ENCODE results near the gene QRFP.

QRFP gene

DNA sequence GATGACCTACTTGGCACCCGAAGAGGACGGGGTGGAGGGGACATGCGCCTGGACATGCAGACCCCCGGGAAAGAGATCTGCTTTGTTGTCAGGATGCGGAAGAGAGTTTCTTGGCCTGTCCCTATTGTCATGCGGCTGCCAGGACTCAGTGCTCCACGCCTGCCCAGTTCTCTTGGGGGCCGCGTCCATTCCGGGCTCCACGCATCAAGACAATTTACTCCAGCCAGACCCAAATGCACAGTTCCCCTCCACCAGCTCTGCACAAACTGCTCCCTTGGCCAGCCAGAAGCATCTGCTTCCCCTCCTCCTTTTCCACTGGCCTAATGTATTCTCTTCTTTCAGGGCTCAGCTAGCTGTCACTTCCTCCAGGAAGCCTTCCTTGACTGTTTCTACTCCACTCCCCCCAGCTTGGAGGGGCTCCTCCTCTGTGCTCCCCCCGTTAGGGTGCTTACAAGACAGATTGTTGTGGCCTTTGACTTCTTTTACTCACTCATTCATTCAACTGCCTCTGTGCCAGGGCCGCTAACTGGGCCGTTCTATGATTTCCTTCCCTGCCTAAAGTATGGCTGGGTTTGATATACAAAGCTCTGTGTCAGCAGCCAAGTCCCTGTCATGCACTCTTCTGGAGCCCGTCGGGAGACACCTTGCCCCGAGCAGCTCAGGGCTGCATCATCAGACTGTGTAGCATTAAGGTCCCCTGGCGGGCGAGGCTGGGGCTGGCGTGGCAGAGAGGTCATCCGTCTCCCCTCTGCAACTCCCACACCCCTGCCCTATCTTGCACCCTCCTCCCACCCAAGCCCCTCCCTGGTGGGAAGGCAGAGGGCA, 35.9 kb upstream of the QRFP start:
- no peak overlapping the region for H3K9ac ChIP-seq (ENCODE audit: low read length)

DNA sequence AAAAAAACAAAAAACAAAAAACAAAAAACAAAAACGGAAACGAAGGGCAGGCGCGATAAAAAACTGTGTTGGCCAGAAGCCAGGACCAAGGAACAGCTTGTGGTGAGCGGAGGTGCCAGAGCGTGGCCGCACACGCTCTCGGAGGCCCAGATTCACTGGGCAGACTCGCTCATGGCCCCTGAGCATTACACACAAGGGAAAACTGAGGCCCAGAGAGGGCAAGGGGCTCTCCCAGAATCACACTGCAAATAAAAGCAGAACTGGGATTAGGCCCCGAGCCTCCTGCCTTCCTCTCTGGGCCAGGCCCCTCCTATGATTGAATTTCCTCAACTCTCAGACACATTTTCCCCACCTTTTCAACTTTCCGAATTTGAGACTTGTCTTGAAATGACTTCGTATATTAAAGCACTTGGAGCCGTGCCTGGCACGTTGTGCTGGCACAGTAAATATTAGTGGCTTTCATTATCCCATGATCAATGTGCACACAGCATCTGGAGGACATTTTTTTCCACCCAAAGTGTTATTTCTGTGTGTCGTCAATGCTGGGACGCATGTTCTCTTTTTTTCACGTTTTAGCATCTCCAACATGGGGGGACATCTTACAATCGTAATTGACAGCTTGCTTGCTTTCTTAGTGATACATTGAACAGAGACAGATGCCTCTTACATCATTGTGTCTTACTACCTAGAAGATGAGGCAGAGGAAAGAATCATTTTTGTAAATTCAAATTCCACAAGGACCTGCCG, 35.1 kb upstream of the QRFP start:
- Histone ChIP-seq H3K9me2 (replicated peaks; ENCODE audit: insufficient read depth, low read length) (no peaks in the 10 kb centered on the region), H3K9me3 (ENCODE audit: insufficient read depth, low read length) (no peaks in the 10 kb centered on the region), H3K9ac (ENCODE audit: low read length) (no peak overlapping the region), H4K20me1 (ENCODE audit: low read depth, low read length) (no peaks in the 10 kb centered on the region), H3K4me2 (ENCODE audit: low read depth, low read length, poor library complexity, severe bottlenecking) (no peak overlapping the region), H3K27ac (ENCODE audit: low read depth, low read length) (no peak overlapping the region), H2AFZ (ENCODE audit: low read depth, low read length, severe bottlenecking) (no peak overlapping the region), H3K4me3 (ENCODE audit: insufficient read depth, low read length, poor library complexity, severe bottlenecking) (no peak overlapping the region), H3F3A (ENCODE audit: insufficient read depth) (no peaks in the 10 kb centered on the region), H3K27me3 (ENCODE audit: low read length) (no peaks in the 10 kb centered on the region), H3K36me3 (ENCODE audit: low read length) (no peaks in the 10 kb centered on the region), H3K79me2 (ENCODE audit: insufficient read depth, low read length) (no peaks in the 10 kb centered on the region)
- no peak for TF ChIP-seq EZH2phosphoT487 (conservative IDR thresholded peaks at IDR 0.05; ENCODE audit: low read length)
- TF ChIP-seq, protein P1, sequence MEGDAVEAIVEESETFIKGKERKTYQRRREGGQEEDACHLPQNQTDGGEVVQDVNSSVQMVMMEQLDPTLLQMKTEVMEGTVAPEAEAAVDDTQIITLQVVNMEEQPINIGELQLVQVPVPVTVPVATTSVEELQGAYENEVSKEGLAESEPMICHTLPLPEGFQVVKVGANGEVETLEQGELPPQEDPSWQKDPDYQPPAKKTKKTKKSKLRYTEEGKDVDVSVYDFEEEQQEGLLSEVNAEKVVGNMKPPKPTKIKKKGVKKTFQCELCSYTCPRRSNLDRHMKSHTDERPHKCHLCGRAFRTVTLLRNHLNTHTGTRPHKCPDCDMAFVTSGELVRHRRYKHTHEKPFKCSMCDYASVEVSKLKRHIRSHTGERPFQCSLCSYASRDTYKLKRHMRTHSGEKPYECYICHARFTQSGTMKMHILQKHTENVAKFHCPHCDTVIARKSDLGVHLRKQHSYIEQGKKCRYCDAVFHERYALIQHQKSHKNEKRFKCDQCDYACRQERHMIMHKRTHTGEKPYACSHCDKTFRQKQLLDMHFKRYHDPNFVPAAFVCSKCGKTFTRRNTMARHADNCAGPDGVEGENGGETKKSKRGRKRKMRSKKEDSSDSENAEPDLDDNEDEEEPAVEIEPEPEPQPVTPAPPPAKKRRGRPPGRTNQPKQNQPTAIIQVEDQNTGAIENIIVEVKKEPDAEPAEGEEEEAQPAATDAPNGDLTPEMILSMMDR (IDR thresholded peaks at IDR 0.05; ENCODE audit: insufficient read depth, low read length, poor library complexity, severe bottlenecking), result no peak

More for the DNA sequence above, 35.9 kb upstream of the QRFP start:
- no peaks in the 10 kb centered on the region for H3F3A ChIP-seq (ENCODE audit: insufficient read depth)
- H3K79me2 ChIP-seq (ENCODE audit: insufficient read depth, low read length), result no peaks in the 10 kb centered on the region
- no peaks in the 10 kb centered on the region for H3K36me3 ChIP-seq (ENCODE audit: low read length)
- H3K27ac ChIP-seq (ENCODE audit: low read depth, low read length), result no peak overlapping the region
- no peaks in the 10 kb centered on the region for H4K20me1 ChIP-seq (ENCODE audit: low read depth, low read length)
- no peaks in the 10 kb centered on the region for H3K9me2 ChIP-seq (replicated peaks; ENCODE audit: insufficient read depth, low read length)
- no peaks in the 10 kb centered on the region for H3K27me3 ChIP-seq (ENCODE audit: low read length)
- no peaks in the 10 kb centered on the region for H3K9me3 ChIP-seq (ENCODE audit: insufficient read depth, low read length)
- TF ChIP-seq, protein P1 (IDR thresholded peaks at IDR 0.05; ENCODE audit: insufficient read depth, low read length, poor library complexity, severe bottlenecking), result no peak
- no peak for TF ChIP-seq EZH2phosphoT487 (conservative IDR thresholded peaks at IDR 0.05; ENCODE audit: low read length)
- H3K4me3 ChIP-seq (ENCODE audit: insufficient read depth, low read length, poor library complexity, severe bottlenecking), result no peak overlapping the region
- no peak overlapping the region for H3K4me2 ChIP-seq (ENCODE audit: low read depth, low read length, poor library complexity, severe bottlenecking)
- no peak overlapping the region for H2AFZ ChIP-seq (ENCODE audit: low read depth, low read length, severe bottlenecking)

DNA sequence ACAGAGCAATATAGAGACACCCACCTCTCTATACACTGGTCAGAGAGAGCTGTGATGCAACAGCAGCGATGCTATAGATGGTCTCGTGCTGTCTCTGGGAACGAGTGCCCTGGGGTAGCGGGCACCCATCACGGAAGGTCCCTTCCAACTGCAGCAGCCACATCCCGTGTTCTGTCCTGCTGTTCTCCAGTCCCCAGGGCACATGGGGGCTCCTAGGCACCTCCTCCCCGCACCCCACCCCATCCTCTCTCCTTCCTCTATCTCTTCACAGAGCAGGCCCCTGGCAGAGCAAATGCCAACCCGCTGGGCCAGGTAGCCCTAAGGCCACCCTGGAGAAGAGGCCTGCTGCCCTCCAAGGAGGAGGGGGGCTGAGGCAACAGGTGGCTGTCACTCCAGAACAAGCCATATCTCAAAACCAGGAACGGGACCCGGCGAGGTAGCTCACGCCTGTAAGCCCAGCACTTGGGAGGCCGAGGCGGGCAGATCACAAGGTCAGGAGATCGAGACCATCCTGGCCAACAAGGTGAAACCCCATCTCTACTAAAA, 34.3 kb upstream of the QRFP start:
- Histone ChIP-seq H4K20me1 (ENCODE audit: low read depth, low read length) (no peaks in the 10 kb centered on the region), H2AFZ (ENCODE audit: low read depth, low read length, severe bottlenecking) (no peak overlapping the region), H3K9me3 (ENCODE audit: insufficient read depth, low read length) (no peaks in the 10 kb centered on the region), H3K79me2 (ENCODE audit: insufficient read depth, low read length) (no peaks in the 10 kb centered on the region), H3K36me3 (ENCODE audit: low read length) (no peaks in the 10 kb centered on the region), H3K9ac (ENCODE audit: low read length) (no peak overlapping the region), H3K27ac (ENCODE audit: low read depth, low read length) (no peak overlapping the region), H3K9me2 (replicated peaks; ENCODE audit: insufficient read depth, low read length) (no peaks in the 10 kb centered on the region), H3K27me3 (ENCODE audit: low read length) (no peaks in the 10 kb centered on the region), H3K4me3 (ENCODE audit: insufficient read depth, low read length, poor library complexity, severe bottlenecking) (no peak overlapping the region), H3F3A (ENCODE audit: insufficient read depth) (no peaks in the 10 kb centered on the region), H3K4me2 (ENCODE audit: low read depth, low read length, poor library complexity, severe bottlenecking) (no peak overlapping the region)
- TF ChIP-seq EZH2phosphoT487 (conservative IDR thresholded peaks at IDR 0.05; ENCODE audit: low read length), result no peak
- TF ChIP-seq, protein P1 (IDR thresholded peaks at IDR 0.05; ENCODE audit: insufficient read depth, low read length, poor library complexity, severe bottlenecking), result no peak

Data from SU-DHL-6 (cell line).